22Rv1 (cell line): Measurements from ENCODE around the gene MAPK14.
A peak's percentile ranks its signal among the peaks of the same experiment; 100 is the strongest.

Source experiments
- H3K27ac ChIP-seq: fragments of 450-650 bp; 2 replicates; pipeline ENCODE4 v1.5.1; 2017
- CTCF ChIP-seq: fragments of 450-650 bp; IDR thresholded peaks from 2 replicates; pipeline ENCODE4 v1.5.1; 2017; ENCODE audit warnings: mild to moderate bottlenecking
- ZFX ChIP-seq: fragments of 450-650 bp; IDR thresholded peaks from 2 replicates; pipeline ENCODE4 v1.6.1; 2017; ENCODE audit warnings: antibody characterized with exemption, borderline replicate concordance

The MAPK14 gene

GRCh38 chr6:36119209-36119608, 91.6 kb downstream of the MAPK14 start:
- H3K27ac ChIP-seq: no peak overlapping the region
- TF ChIP-seq ZFX (no peak), CTCF (no peak)

DNA sequence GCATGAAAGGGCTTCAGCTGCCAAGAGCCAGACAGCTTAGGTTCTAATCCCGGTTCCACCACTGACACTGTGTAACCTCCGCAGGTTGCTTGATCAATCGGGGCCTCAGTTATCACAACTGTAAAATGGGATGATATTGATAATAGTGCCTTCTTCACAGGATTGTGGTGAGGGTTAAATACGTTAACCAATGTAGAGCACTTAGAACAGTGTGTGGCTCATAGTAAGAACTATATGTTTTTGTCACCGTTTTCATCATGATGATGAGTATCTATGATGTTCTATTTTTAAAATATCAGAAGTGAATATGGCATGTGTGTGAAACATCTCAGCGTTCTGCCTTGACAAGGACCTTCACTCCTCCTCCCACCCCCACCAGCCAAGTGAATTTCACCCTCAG, 92.4 kb downstream of the MAPK14 start:
- H3K27ac ChIP-seq: no peak overlapping the region
- TF ChIP-seq CTCF (no peak), ZFX (no peak)

DNA sequence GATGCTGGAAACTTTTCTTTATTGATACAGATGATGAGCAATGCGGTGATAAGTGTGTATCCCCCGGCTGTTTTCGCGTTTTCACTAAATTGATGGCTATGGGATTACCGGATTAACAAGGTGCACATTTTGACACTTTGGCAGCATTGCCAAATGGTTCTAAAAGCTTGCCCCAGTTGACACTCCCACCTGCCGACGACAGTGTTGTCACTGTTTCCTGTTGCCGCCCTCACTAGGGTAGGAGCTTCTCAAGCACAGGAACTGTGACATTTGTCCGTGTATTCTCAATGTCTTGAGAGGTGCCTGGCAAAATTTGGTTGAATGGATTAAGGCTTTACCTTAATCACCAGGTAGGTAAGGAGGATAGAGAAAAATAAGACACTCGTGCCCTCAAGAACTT, 92.9 kb downstream of the MAPK14 start:
- 0 out of 2 replicates have a peak overlapping the region, but pooled peaks have one; percentile 18 for H3K27ac ChIP-seq
- TF ChIP-seq ZFX (no peak), CTCF (no peak)

DNA sequence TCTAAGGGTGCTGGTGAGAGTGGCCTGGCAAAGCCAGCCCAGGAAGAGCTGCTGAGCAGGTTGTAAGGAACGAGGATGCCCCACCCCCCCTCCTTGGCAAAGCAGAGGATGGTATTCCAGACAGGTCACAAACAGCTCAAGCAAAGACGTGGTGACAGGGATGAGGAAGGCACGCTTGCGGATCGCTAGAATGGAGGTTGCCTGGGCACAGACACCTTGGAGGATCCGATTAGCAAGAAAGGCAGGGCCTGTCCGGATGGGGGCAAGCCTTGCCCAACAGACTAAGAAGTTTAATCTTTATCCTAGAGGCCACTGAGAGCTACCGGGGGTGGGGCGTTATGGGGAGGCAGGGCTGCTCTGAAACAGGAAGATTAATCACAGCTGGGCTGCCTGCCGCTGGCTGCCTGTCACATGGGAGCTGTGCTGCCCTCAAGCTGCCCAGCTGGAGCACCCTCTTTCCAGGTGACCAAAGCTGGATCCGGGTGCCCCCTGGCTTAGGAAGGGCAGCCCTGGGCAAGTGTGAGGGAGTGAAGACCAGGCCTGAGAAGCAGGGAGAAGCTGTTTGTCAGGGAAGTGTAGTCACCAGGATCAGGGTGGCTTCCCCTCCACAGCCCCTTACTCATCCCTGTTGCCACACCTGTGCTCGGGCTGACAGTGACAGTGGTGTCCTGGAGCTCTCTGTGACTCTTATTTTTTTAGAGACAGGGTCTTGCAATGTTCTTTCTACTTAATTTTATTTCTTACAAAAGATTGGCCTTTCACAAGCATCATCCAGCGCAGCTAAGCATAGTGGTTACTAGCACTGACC, 93.6 kb downstream of the MAPK14 start:
- no peak for TF ChIP-seq ZFX
- TF ChIP-seq CTCF: no peak
- H3K27ac ChIP-seq: 0 out of 2 replicates have a peak overlapping the region, but pooled peaks have one; percentile 18

DNA sequence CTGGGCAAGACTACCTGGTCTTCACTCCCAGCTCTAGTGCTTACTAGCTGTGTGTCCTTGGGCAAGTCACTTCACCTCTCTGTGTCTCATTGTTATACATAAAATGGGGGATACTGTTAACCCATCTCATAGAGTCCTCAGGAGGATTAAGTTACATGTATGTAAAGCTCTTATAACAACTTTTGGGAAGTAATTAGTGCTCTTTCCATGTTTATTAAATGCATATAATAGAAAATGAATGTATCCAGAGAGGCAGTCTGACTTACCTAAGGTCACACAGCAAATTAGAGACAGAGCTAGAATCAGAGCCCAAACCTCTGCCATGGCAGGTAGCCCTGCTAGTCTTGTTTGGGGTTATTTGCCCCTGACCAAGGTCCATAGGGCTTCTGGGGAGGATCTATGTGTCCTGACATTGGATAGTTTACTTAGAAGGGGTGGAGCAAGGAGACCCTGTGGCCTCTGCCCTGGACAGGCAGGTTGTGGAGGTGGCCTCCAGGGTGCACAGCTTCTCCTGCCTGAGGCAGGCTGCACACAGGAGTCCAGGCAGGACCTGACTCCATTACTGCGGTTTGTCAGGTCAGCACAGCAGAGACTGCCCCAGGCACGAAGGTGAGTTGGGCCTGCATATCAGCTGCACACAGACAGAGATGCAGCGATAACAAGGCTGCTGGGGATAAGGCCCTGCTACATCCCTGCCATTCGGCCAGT, 94.3 kb downstream of the MAPK14 start:
- TF ChIP-seq ZFX (no peak), CTCF (no peak)
- H3K27ac ChIP-seq: no peak overlapping the region

- TF ChIP-seq CTCF (no peak), ZFX (no peak)
- H3K27ac ChIP-seq: no peak overlapping the region
These were observed 95.1 kb downstream of the MAPK14 start for GRCh38 chr6:36122495-36123269.
